CD4-positive, alpha-beta T cell treated with Interferon gamma for 1 hour (primary cell): ENCODE measurements around the gene ERC1.
"Not testable (repeated sequence)": the region's sequence is repeated elsewhere in the genome, so short reads cannot be mapped to it uniquely, and the experiment has no call there.

Source experiments
- DNase-seq: peaks from one replicate; pipeline ENCODE4 v3.0.0-alpha.2; 2020

The ERC1 gene

DNA sequence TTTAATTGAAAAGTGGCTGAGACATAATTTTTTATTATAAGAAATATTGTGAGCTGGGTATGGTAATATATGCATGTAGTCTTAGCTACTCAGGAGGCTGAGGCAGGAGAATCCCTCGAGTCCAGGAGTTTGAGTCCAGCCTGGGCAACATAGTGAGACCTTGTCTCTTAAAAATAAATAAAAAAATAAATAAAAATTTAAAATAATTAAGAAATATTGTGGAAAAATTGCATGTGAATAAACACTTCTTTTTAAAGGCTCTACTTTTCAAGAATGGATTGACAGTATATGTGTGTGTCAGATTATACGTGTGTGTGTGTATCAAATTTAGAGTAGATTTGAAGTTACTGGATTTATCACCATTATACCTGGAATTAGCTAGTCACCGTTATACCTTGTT, 43.2 kb downstream of the ERC1 start:
- DNase-seq, result no peak

- no peak for DNase-seq
These were observed 43.9 kb downstream of the ERC1 start for GRCh38 chr12:1034751-1035457.

GRCh38 chr12:1041478-1041877, 50.5 kb downstream of the ERC1 start:
- DNase-seq, result no peak

- no peak for DNase-seq
These were observed 53.2 kb downstream of the ERC1 start for GRCh38 chr12:1044199-1044598.

DNA sequence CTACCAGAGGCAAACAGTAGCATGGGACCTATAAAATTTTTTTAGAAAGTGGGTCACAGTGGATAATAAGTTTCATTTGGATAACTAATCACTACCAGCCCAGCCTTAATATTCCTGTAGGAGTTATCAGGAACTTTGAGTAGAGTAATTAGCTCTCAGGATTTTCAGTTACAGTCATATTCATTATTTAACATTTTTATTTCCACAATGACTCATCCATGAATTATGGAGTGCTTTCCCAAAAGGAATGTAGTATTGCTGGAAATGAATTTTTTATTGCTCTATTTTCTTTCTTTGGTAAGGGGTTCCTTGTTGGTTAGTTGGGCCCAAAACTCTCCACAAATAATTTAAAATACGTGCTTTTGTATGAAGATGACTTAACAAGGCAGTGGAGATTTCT, 53.7 kb downstream of the ERC1 start:
- no peak for DNase-seq

GRCh38 chr12:1046727-1047126, 55.7 kb downstream of the ERC1 start:
- DNase-seq, result no peak

- DNase-seq, result peak; percentile 3
These were observed 57.1 kb downstream of the ERC1 start for GRCh38 chr12:1047898-1048660.

- no peak for DNase-seq
These were observed 59.2 kb downstream of the ERC1 start for GRCh38 chr12:1050059-1050707.

DNA sequence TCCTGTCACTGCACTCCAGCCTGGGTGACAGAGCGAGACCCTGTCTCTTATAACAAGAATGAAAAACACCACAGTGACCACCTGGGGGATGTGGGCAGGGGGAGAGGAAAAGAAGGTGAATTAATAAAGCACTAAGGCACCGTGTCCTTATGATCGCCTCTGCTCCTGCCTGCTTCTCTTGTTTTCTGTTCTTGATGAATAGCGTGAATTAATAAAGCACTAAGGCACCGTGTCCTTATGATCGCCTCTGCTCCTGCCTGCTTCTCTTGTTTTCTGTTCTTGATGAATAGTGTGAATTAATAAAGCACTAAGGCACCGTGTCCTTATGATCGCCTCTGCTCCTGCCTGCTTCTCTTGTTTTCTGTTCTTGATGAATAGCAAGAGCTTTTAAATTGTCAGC, 60.6 kb downstream of the ERC1 start:
- not testable (repeated sequence) for DNase-seq

DNA sequence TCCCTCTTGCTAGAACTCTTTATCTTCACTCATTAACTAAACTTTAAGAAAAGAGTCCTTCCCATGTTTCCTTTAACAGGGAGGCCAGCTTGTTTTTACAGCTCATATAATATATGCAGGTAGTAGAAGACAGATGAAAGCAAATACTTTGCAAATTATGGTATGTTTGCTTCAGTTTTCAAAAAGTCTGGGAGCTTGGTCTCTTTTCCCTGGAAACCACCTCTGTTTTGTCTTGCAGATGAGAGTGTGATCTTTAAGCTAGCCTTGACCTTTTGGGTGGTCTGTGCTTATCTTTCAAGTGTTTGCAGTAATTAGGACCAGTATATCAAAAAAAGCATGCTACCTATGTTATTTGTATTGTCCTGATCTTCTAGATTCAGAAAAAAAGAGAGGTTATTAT, 62.7 kb downstream of the ERC1 start:
- DNase-seq, result no peak

DNA sequence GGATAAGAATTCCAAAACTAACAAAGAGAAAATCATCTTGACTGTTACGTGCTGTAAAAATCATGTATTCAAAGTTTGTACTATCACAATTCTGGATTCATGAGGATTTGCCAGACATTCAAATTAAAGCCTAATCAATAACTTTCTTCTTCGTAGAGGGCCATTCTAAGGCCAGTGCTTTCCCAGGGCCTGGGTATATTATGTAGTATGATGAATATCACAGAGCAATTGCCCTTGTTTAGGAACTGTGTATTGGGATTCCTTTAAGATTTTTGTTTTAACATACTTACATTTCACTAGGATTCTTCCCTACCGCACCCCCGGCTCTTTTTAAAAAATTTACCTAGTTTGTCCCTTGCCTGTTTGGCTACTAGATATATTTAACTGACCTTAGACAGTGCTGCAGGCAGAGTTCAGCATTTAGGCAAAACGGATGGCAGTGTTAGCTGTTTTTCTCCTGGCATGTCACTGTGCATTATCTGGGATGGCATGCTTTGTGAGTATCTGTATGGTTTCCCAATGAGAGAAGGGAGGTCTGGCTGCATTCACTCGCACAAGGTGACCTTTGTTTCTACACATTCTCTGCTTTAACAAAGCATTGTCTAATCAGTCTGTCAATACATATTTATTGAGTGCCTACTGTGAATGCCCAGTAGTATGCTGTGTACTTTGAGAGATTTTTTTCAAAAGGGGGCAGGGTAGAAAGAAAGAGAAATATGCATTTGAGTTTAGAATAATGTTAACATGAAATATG, 63.3 kb downstream of the ERC1 start:
- DNase-seq, result no peak

- no peak for DNase-seq
These were observed 65.4 kb downstream of the ERC1 start for GRCh38 chr12:1056390-1056789.

DNA sequence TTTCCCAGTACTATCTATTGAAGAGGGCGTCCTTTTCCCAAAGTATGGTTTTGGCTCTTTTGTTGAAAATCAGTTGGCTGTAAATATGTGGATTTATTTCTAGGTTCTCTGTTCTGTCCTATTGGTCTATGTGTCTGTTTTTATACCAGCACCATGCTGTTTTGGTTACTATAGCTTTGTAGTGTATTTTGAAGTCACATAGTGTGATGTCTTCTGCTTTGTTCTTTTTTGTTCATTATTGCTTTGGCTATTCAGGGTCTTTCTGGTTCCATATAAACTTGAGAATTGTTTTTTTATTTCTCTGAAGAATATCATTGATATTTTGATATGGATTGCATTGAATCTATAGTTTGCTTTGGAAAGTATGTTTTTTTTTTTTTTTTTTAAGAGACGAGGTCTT, 67.4 kb downstream of the ERC1 start:
- DNase-seq, result no peak

DNA sequence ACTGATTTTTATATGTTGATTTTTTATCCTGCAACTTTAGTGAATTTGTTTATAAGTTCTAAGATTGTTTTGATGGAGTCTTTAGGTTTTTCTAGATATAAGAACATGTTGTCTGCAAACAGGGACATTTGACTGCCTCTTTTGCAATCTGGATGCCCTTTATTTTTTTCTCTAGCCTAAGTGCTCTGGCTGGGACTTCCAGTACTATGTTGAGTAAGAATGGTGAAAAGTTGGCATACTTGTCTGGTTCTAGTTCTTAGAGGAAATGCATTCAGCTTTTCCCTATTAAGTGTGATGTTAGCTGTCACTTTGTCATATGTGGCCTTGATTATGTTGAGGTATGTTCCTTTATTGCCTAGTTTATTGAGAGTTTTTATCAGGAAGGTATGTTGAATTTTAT, 68.1 kb downstream of the ERC1 start:
- no peak for DNase-seq

DNA sequence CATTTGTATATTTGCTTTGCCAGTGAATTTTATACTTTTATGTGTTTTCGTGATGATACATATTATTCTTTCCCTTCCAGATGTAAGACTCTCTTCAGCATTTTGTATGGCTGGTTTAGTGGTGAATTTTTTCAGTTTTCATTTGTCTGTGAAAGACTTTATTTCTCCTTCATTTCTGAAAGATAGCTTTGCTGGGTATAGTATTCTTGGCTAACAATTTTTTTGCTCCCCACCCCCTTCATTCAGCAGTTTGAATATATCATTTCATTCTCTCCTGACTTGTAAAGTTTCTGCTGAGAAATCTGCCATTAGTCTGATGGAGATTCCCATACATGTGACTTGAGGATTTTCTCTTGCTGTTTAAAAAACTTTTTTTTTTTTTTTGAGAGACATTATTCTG, 72.8 kb downstream of the ERC1 start:
- no peak for DNase-seq

DNA sequence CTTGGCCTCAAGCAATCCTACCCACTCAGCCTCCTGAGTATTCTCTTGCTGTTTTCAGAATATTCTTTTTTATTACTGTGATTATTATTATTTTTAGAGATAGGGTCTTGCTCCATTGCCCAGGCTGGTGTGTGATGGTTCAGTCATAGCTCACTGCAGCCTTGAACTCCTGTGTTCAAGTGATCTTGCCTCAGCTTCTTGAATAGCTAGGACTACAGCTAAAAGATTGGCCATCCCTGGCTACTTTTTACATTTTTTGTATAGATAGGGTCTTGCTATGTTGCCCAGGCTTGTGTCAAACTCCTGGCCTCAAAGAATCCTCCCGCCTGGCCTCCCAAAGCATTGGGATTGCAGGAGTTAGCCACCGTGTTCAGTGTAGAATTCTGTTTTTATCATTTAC, 73.3 kb downstream of the ERC1 start:
- DNase-seq, result no peak

GRCh38 chr12:1065629-1066028, 74.6 kb downstream of the ERC1 start:
- no peak for DNase-seq

DNA sequence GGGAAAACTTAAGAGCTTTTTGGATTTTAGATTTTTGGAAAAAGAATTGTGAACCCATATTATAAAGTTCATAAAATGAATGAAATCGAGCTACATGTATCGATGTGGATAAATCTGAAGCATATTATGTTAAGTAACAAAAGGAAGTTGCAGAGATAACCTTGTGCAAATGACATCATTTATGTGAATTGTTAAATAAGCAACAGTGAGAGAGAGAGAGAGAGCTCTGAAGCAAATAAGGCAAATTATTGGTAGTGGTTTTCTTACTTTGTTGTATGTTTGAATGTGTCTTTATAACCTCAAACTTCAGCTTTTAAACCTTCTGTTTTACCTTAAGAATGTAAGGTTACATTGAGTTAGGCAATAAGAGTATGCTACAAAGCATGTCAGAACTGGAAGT, 78.8 kb downstream of the ERC1 start:
- no peak for DNase-seq

DNA sequence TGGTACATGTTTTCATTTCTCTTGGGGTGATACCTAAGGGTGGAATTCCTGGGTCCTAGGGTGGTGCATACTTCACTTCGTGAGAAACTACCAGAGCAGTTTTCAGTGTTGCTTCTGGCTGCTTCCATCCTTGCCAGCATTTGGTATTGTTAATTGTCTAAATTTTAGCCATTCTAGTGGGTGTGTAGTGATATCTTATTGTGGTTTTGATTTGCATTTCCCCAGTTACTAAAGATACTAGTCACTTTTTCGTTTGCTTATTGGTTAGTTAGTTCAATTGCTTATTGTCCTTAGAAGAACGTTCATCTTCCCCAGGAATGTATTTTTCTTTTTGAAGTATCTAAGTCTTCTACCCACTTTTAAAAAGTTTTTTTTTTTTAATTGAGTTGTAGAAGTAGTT, 80.2 kb downstream of the ERC1 start:
- no peak for DNase-seq

DNA sequence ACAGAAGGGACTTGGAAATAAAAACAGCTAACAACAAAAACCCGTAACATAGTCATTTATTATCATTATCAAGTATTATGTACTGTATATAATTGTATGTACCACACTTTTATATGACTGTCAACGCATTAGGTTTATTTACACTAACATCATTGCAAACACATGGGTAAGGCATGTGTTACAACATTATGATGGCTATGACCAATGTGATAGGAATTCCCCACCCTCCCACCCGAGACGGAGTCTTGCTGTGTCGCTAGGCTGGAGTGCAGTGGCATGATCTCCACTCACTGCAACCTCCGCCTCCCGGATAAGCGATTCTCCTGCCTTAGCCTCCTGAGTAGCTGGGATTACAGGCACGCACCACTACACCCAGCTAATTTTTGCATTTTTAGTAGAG, 82.6 kb downstream of the ERC1 start:
- DNase-seq, result no peak

DNA sequence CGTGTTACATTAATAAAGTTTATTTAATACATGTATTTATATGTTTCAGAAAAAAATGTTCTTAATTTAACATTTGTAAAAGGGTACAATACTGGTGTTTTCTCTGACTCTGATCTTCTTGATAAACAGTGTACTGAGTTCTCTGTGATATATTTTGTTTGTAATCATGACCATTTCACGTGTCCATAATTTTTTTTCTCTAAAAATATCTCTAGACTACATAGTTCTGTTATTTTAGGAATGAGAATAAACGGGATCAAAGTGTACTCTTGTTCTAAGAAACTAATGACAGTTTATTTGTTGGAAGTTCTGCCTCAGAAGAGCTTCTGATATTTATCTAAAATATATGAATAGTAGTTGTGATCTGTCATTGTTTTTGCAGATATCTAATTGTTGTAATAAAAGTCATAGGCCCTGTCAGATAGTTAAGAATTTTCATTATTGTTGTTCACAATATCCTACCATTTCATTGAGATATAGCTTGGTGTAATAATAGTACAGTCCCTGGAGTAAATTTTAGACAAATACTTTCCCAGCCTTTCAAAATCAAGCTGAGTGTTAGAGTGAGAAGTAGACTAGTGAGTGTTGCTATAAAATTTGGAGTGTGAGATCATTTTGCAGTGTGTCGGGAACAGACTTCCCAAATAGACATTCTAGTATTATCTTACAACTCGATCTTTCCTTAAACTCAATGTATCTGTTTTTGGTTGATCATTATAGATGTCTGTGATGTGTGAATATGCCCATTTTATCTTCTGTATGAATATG, 86.2 kb downstream of the ERC1 start:
- DNase-seq, result no peak

DNA sequence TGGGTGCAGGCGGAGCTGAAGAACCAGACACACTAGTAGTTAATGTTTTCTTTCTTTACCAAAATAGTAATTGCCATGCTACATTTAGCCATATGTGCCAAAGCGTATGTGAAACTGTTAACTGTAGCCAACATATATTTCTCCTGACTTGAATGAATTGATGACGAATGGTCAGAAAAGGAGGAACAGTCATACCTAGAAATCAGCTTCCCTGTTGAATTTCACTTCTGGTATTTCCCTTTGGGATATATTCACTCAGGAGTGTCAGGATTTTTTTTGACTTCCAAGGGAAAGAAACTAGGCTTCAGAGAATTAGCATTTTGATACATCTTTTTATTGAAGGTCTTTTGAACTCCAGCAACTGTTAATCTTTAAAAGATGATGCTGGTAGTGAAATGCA, 87.0 kb downstream of the ERC1 start:
- no peak for DNase-seq
